Erythroblast (primary cell): ENCODE results near the gene IGFBP5.

Experiments
- GATA1 ChIP-seq: IDR thresholded peaks from 2 replicates; pipeline ENCODE4 v1.6.1; 2011; ENCODE audit warnings: low read depth, mild to moderate bottlenecking, control low read depth, low read length, moderate library complexity
- POLR2A ChIP-seq: IDR thresholded peaks from 2 replicates; pipeline ENCODE4 v1.6.1; 2011; ENCODE audit warnings: mild to moderate bottlenecking, low read length

DNA sequence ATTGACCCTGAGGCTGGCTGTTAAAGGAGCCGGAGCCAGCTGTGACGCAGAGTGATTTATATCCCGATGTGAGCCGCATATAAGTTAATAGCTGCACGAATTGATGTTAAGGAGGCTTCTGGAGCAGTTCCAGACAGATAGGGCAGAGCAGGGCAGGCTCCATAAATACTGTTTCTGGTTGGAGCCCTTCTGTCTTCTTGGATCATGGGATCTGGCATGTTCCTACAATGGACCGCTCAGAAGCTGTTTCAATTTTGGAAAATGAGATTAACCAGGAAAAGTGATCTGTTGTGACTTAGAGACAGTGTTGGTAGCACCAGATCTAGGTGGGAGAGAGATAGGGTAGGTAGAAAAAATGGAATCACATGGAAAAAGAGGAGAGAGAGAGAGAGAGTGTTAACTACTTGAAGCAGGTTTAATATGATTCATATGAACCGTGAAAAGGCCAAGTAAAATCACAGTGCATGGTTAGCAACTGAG lies 4.8 kb upstream of the IGFBP5 start:
- TF ChIP-seq POLR2A (no peak), GATA1 (no peak)
